Measurements from ENCODE around the gene MUC2. TPM values are rescaled to one million over a fixed set of nuclear protein-coding genes. Genes with fewer than 3 reads are reported as not detected.

MUC2 gene
- total and polyA plus RNA-seq, 2 of the 13 experiments (the other 11 are each of a cell fraction or from before 2014, with no cell fraction given): not detected

GRCh38 chr11:1039481-1040427, 34.9 kb upstream of the MUC2 start (continued):
- TF ChIP-seq KIAA2018 (CRISPR knock-in tag; IDR thresholded peaks at IDR 0.05; ENCODE audit: borderline replicate concordance) (no peak), MBD4 (IDR thresholded peaks at IDR 0.05; ENCODE audit: borderline replicate concordance, low read length) (no peak), ARHGAP35 (CRISPR knock-in tag; IDR thresholded peaks at IDR 0.05; ENCODE audit: borderline replicate concordance) (no peak), ZBTB49 (CRISPR knock-in tag; IDR thresholded peaks at IDR 0.05; ENCODE audit: borderline replicate concordance) (no peak), ZXDC (CRISPR knock-in tag; IDR thresholded peaks at IDR 0.05) (no peak), PREB (CRISPR knock-in tag; IDR thresholded peaks at IDR 0.05) (no peak), ZNF567 (CRISPR knock-in tag; IDR thresholded peaks at IDR 0.05; ENCODE audit: borderline replicate concordance) (no peak), ZNF75D (CRISPR knock-in tag; IDR thresholded peaks at IDR 0.05; ENCODE audit: borderline replicate concordance) (no peak), HNF4G (IDR thresholded peaks at IDR 0.05; ENCODE audit: borderline replicate concordance, low read depth, low read length) (no peak), HNF4G (CRISPR knock-in tag; IDR thresholded peaks at IDR 0.05; ENCODE audit: borderline replicate concordance, low read depth) (no peak)

All from HepG2 (cell line).